ENCODE measurements around the gene DPM1. TPM values are rescaled to one million over a fixed set of nuclear protein-coding genes. Genes with fewer than 3 reads are reported as not detected.

DPM1 gene
- total RNA-seq, 1 donor from 2014 or later = 39.8 TPM

GRCh38 chr20:51002633-51003032 is 44.3 kb upstream of the DPM1 start:
- peaks cover 21% of the 10 kb centered on the region for H3K27me3 Mint-ChIP-seq
- no peak overlapping the region for H3K27ac Mint-ChIP-seq
- peaks cover 6% of the 10 kb centered on the region for H3K36me3 Mint-ChIP-seq (ENCODE audit: low read depth)
- intact Hi-C loops (cut with micrococcal nuclease) = no loop called here
- CTCF ChIA-PET = no interaction called here
- TF ChIP-seq, protein P1, sequence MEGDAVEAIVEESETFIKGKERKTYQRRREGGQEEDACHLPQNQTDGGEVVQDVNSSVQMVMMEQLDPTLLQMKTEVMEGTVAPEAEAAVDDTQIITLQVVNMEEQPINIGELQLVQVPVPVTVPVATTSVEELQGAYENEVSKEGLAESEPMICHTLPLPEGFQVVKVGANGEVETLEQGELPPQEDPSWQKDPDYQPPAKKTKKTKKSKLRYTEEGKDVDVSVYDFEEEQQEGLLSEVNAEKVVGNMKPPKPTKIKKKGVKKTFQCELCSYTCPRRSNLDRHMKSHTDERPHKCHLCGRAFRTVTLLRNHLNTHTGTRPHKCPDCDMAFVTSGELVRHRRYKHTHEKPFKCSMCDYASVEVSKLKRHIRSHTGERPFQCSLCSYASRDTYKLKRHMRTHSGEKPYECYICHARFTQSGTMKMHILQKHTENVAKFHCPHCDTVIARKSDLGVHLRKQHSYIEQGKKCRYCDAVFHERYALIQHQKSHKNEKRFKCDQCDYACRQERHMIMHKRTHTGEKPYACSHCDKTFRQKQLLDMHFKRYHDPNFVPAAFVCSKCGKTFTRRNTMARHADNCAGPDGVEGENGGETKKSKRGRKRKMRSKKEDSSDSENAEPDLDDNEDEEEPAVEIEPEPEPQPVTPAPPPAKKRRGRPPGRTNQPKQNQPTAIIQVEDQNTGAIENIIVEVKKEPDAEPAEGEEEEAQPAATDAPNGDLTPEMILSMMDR (IDR thresholded peaks at IDR 0.05) = no peak
- H3K4me1 Mint-ChIP-seq = no peaks in the 10 kb centered on the region
- DNase-seq (no peak), ATAC-seq (ENCODE audit: low read depth) (no peak)
- POLR2A ChIA-PET = no interaction called here
- H3K9me3 Mint-ChIP-seq = no peaks in the 10 kb centered on the region
- H3K4me3 Mint-ChIP-seq = no peak overlapping the region

GRCh38 chr20:51001430-51002265 is 43.3 kb upstream of the DPM1 start:
- POLR2A ChIA-PET = interaction anchor here (0.7 kb wide), 1 partner anchor 11 kb away, joined by 3 read pairs; no protein-coding TSS in a partner anchor
- peaks cover 21% of the 10 kb centered on the region for H3K27me3 Mint-ChIP-seq

GRCh38 chr20:50999355-50999754 is 41.0 kb upstream of the DPM1 start:
- no peaks in the 10 kb centered on the region for H3K9me3 Mint-ChIP-seq
- DNase-seq = no peak
- ChIA-PET POLR2A (interaction anchor here (0.6 kb wide), 1 partner anchor 1126 kb away, joined by 3 read pairs; no protein-coding TSS in a partner anchor), CTCF (interaction anchor here (1.0 kb wide), 1 partner anchor 298 kb away, joined by 3 read pairs; no protein-coding TSS in a partner anchor)
- TF ChIP-seq, protein P1 (IDR thresholded peaks at IDR 0.05) = no peak
- no peaks in the 10 kb centered on the region for H3K4me1 Mint-ChIP-seq
- H3K36me3 Mint-ChIP-seq (ENCODE audit: low read depth) = peaks cover 4% of the 10 kb centered on the region
- H3K27ac Mint-ChIP-seq = no peak overlapping the region
- intact Hi-C loops (cut with micrococcal nuclease) = no loop called here
- no peak for ATAC-seq (ENCODE audit: low read depth)
- H3K4me3 Mint-ChIP-seq = no peak overlapping the region
- H3K27me3 Mint-ChIP-seq = peaks cover 23% of the 10 kb centered on the region

More at GRCh38 chr20:51001430-51002265, 43.3 kb upstream of the DPM1 start:
- Mint-ChIP-seq H3K4me1 (no peaks in the 10 kb centered on the region), H3K36me3 (ENCODE audit: low read depth) (peaks cover 6% of the 10 kb centered on the region), H3K9me3 (no peaks in the 10 kb centered on the region), H3K27ac (no peak overlapping the region), H3K4me3 (no peak overlapping the region)
- no peak for DNase-seq
- intact Hi-C loops (cut with micrococcal nuclease) = no loop called here
- CTCF ChIA-PET = no interaction called here
- TF ChIP-seq, protein P1 (IDR thresholded peaks at IDR 0.05) = no peak
- ATAC-seq (ENCODE audit: low read depth) = no peak

DNA sequence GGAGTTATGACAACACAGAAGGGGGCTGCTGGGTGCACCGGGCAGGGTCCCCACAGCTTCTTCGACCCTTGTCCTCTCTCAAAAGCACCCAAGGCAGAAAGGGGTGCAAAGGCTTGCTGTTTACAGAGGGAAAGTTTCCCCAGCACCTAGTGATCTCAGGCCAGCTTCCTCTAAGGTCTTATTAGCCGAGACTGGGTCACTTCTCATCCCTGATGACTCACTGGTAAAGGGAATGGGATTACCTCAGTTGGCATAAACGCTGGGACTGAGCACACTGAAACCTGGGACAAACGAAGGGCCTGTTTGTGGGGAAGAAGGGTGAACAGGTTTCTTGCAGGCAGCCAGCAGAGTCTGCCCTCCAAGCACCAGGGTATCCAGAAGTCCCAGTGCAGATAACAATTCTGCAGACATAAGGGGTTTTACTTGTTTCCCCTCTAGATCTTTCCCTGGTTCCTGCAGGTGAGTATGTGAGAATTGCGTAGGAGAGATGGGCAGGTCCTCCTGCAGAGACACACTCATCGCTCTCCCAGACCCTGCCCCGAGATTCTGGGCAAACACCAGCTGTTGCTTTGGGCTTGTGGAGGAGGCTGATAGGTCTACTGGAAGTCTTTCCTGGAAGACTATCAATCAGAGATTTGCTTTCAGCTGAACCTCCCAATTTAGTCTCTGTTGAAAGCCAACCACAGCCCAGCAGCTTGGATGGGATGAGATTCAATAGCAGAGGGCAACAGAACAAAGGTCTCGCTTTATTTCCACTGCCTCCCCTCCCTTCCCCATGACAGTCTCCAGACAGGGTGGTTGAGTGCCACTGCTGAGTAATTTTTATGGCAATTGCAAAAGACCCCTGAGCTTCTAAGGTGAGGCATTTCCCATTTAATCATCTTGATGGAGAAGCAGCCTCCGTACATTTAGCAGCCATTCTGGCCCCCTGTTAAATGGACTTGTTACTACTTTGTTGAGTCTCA is 38.9 kb upstream of the DPM1 start:
- Mint-ChIP-seq H3K27me3 (peaks cover 18% of the 10 kb centered on the region), H3K9me3 (no peaks in the 10 kb centered on the region), H3K4me3 (no peak overlapping the region), H3K36me3 (ENCODE audit: low read depth) (no peaks in the 10 kb centered on the region), H3K27ac (no peak overlapping the region), H3K4me1 (peaks cover 10% of the 10 kb centered on the region)
- ATAC-seq (ENCODE audit: low read depth) = no peak
- CTCF ChIA-PET = no interaction called here
- TF ChIP-seq, protein P1 (IDR thresholded peaks at IDR 0.05) = no peak
- intact Hi-C loops (cut with micrococcal nuclease) = no loop called here
- DNase-seq = no peak
- POLR2A ChIA-PET = no interaction called here

GRCh38 chr20:50995506-50995905 is 37.2 kb upstream of the DPM1 start:
- Mint-ChIP-seq H3K27me3 (peaks cover 11% of the 10 kb centered on the region), H3K27ac (no peak overlapping the region)
- CTCF ChIA-PET = no interaction called here

More at GRCh38 chr20:50995506-50995905, 37.2 kb upstream of the DPM1 start:
- no peak for DNase-seq
- H3K36me3 Mint-ChIP-seq (ENCODE audit: low read depth) = no peaks in the 10 kb centered on the region
- no peaks in the 10 kb centered on the region for H3K9me3 Mint-ChIP-seq
- no peak overlapping the region for H3K4me3 Mint-ChIP-seq
- POLR2A ChIA-PET = no interaction called here
- intact Hi-C loops (cut with micrococcal nuclease) = no loop called here
- peaks cover 15% of the 10 kb centered on the region for H3K4me1 Mint-ChIP-seq
- no peak for ATAC-seq (ENCODE audit: low read depth)
- TF ChIP-seq, protein P1 (IDR thresholded peaks at IDR 0.05) = no peak

Measured in activated B cell treated with CpG ODN at 0.5 μM for 24 hours (primary cell).